Skeletal muscle satellite cell (primary cell): Measurements from ENCODE around the gene NAV3.

Experiments used
- H3K27me3 ChIP-seq: 2 replicates; pipeline ENCODE4 v1.7.0; 2013; ENCODE audit warnings: low read length; ENCODE audit not compliant: control insufficient read depth, insufficient read depth
- H3K36me3 ChIP-seq: 2 replicates; pipeline ENCODE4 v1.7.0; 2013; ENCODE audit warnings: mild to moderate bottlenecking, control low read depth, low read length; ENCODE audit not compliant: insufficient read depth
- H3K4me1 ChIP-seq: 2 replicates; pipeline ENCODE4 v1.7.0; 2013; ENCODE audit warnings: low read length; ENCODE audit not compliant: control insufficient read depth, insufficient read depth
- H3K4me2 ChIP-seq: 2 replicates; pipeline ENCODE4 v1.7.0; 2013; ENCODE audit warnings: mild to moderate bottlenecking, low read length
- H3K4me3 ChIP-seq: 2 replicates; pipeline ENCODE4 v1.7.0; 2013; ENCODE audit warnings: low read length
- H3K9ac ChIP-seq: 2 replicates; pipeline ENCODE4 v1.7.0; 2013; ENCODE audit warnings: mild to moderate bottlenecking, low read depth, low read length, moderate library complexity
- H3K9me3 ChIP-seq: replicated peaks from 2 replicates; pipeline ENCODE4 v1.7.0; 2013; ENCODE audit warnings: mild to moderate bottlenecking, control low read depth, low read length

Gene NAV3

GRCh38 chr12:78181544-78182162 lies 351.0 kb downstream of the NAV3 start:
- peaks cover 69% of the 10 kb centered on the region for H3K36me3 ChIP-seq
- peaks cover 29% of the 10 kb centered on the region for H3K4me1 ChIP-seq
- peak overlapping the region; percentile 9 for H3K9ac ChIP-seq
- H3K27me3 ChIP-seq = no peaks in the 10 kb centered on the region
- no peak overlapping the region for H3K4me2 ChIP-seq
- H3K4me3 ChIP-seq = no peak overlapping the region
- H3K9me3 ChIP-seq = no peaks in the 10 kb centered on the region

- peaks cover 67% of the 10 kb centered on the region for H3K36me3 ChIP-seq
Measured at GRCh38 chr12:78183824-78184223, 353.1 kb downstream of the NAV3 start.

GRCh38 chr12:78185109-78185508 lies 354.4 kb downstream of the NAV3 start:
- no peak overlapping the region for H3K4me3 ChIP-seq
- peak overlapping the region; percentile 4 for H3K4me2 ChIP-seq
- no peaks in the 10 kb centered on the region for H3K9me3 ChIP-seq
- peaks cover 61% of the 10 kb centered on the region for H3K36me3 ChIP-seq
- H3K27me3 ChIP-seq = no peaks in the 10 kb centered on the region
- H3K9ac ChIP-seq = peak overlapping the region; percentile 21
- peaks cover 50% of the 10 kb centered on the region for H3K4me1 ChIP-seq

More at GRCh38 chr12:78183824-78184223, 353.1 kb downstream of the NAV3 start:
- no peak overlapping the region for H3K4me2 ChIP-seq
- no peak overlapping the region for H3K4me3 ChIP-seq
- no peaks in the 10 kb centered on the region for H3K9me3 ChIP-seq
- H3K27me3 ChIP-seq = no peaks in the 10 kb centered on the region
- H3K9ac ChIP-seq = no peak overlapping the region
- H3K4me1 ChIP-seq = peaks cover 37% of the 10 kb centered on the region

- peaks cover 66% of the 10 kb centered on the region for H3K36me3 ChIP-seq
- H3K4me3 ChIP-seq = no peak overlapping the region
Measured at GRCh38 chr12:78185651-78186050, 355.0 kb downstream of the NAV3 start.

GRCh38 chr12:78186670-78187069 lies 356.0 kb downstream of the NAV3 start:
- Histone ChIP-seq H3K4me3 (no peak overlapping the region), H3K27me3 (no peaks in the 10 kb centered on the region), H3K4me2 (no peak overlapping the region), H3K9ac (no peak overlapping the region), H3K4me1 (peaks cover 58% of the 10 kb centered on the region), H3K9me3 (no peaks in the 10 kb centered on the region), H3K36me3 (peaks cover 66% of the 10 kb centered on the region)

More at GRCh38 chr12:78185651-78186050, 355.0 kb downstream of the NAV3 start:
- peak overlapping the region; percentile 21 for H3K9ac ChIP-seq
- peaks cover 50% of the 10 kb centered on the region for H3K4me1 ChIP-seq
- H3K4me2 ChIP-seq = peak overlapping the region; percentile 4
- no peaks in the 10 kb centered on the region for H3K27me3 ChIP-seq
- H3K9me3 ChIP-seq = no peaks in the 10 kb centered on the region

GRCh38 chr12:78187741-78188140 lies 357.0 kb downstream of the NAV3 start:
- peaks cover 67% of the 10 kb centered on the region for H3K4me1 ChIP-seq
- H3K4me3 ChIP-seq = no peak overlapping the region
- peaks cover 57% of the 10 kb centered on the region for H3K36me3 ChIP-seq
- no peaks in the 10 kb centered on the region for H3K27me3 ChIP-seq
- no peak overlapping the region for H3K4me2 ChIP-seq
- H3K9ac ChIP-seq = no peak overlapping the region
- H3K9me3 ChIP-seq = no peaks in the 10 kb centered on the region

- no peak overlapping the region for H3K9ac ChIP-seq
- peaks cover 44% of the 10 kb centered on the region for H3K36me3 ChIP-seq
- no peak overlapping the region for H3K4me2 ChIP-seq
- H3K9me3 ChIP-seq = no peaks in the 10 kb centered on the region
- no peaks in the 10 kb centered on the region for H3K27me3 ChIP-seq
- H3K4me3 ChIP-seq = no peak overlapping the region
- peaks cover 73% of the 10 kb centered on the region for H3K4me1 ChIP-seq
Measured at GRCh38 chr12:78189656-78190055, 359.0 kb downstream of the NAV3 start.

GRCh38 chr12:78191611-78192010 lies 360.9 kb downstream of the NAV3 start:
- H3K36me3 ChIP-seq = peaks cover 36% of the 10 kb centered on the region
- no peak overlapping the region for H3K4me2 ChIP-seq
- H3K27me3 ChIP-seq = no peaks in the 10 kb centered on the region
- peaks cover 75% of the 10 kb centered on the region for H3K4me1 ChIP-seq
- H3K9ac ChIP-seq = peak overlapping the region; percentile 16
- H3K4me3 ChIP-seq = no peak overlapping the region
- no peaks in the 10 kb centered on the region for H3K9me3 ChIP-seq

- Histone ChIP-seq H3K9ac (peak overlapping the region; percentile 64), H3K36me3 (peaks cover 27% of the 10 kb centered on the region), H3K9me3 (no peaks in the 10 kb centered on the region), H3K4me1 (peaks cover 72% of the 10 kb centered on the region), H3K27me3 (no peaks in the 10 kb centered on the region), H3K4me3 (no peak overlapping the region), H3K4me2 (peak overlapping the region; percentile 11)
Measured at GRCh38 chr12:78192979-78193378, 362.3 kb downstream of the NAV3 start.

GRCh38 chr12:78194448-78194847 lies 363.8 kb downstream of the NAV3 start:
- Histone ChIP-seq H3K4me2 (peak overlapping the region; percentile 24), H3K9me3 (no peaks in the 10 kb centered on the region), H3K9ac (peak overlapping the region; percentile 64), H3K36me3 (peaks cover 27% of the 10 kb centered on the region), H3K4me3 (no peak overlapping the region), H3K27me3 (no peaks in the 10 kb centered on the region), H3K4me1 (peaks cover 60% of the 10 kb centered on the region)

- Histone ChIP-seq H3K27me3 (no peaks in the 10 kb centered on the region), H3K36me3 (peaks cover 32% of the 10 kb centered on the region), H3K4me2 (no peak overlapping the region), H3K9me3 (no peaks in the 10 kb centered on the region), H3K4me1 (peaks cover 25% of the 10 kb centered on the region), H3K9ac (no peak overlapping the region), H3K4me3 (no peak overlapping the region)
Measured at GRCh38 chr12:78198896-78199295, 368.2 kb downstream of the NAV3 start.

GRCh38 chr12:78199926-78200325 lies 369.2 kb downstream of the NAV3 start:
- H3K9me3 ChIP-seq = no peaks in the 10 kb centered on the region
- no peak overlapping the region for H3K4me3 ChIP-seq
- H3K9ac ChIP-seq = no peak overlapping the region
- H3K4me2 ChIP-seq = no peak overlapping the region
- H3K36me3 ChIP-seq = peaks cover 36% of the 10 kb centered on the region
- H3K4me1 ChIP-seq = peaks cover 20% of the 10 kb centered on the region
- H3K27me3 ChIP-seq = no peaks in the 10 kb centered on the region
